NOMO-1 treated with DMSO at 0.1 percent for 48 hours (cell line): ENCODE data around the gene CUX1.
"Not testable (repeated sequence)": the region's sequence is repeated elsewhere in the genome, so short reads cannot be mapped to it uniquely, and the experiment has no call there.

Source experiments
- DNase-seq: peaks from one replicate; lab custom pipeline; 2025; ENCODE audit not compliant: unreplicated experiment; lab: John Stamatoyannopoulos, UW

CUX1 gene

DNA sequence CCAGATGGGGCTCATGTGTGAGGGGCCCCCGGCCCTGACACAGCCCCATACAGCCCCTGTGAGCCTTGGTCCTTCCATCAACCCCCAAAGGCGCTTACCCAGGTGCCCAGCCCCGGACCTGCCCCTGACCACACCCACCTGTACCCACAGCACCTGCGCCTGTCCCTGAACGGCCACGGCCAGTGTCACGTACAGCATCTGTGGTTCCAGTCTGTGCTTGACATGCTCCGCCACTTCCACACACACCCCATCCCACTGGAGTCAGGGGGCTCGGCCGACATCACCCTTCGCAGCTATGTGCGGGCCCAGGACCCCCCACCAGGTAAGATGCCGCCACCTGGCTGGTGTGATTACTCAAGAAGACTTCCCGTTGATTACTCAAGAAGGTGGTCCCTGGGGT is 502.8 kb downstream of the CUX1 start:
- DNase-seq, result no peak

- no peak for DNase-seq
Measured at GRCh38 chr7:102320601-102321350, 503.4 kb downstream of the CUX1 start.

GRCh38 chr7:102321351-102322201 is 504.1 kb downstream of the CUX1 start:
- DNase-seq, result no peak

DNA sequence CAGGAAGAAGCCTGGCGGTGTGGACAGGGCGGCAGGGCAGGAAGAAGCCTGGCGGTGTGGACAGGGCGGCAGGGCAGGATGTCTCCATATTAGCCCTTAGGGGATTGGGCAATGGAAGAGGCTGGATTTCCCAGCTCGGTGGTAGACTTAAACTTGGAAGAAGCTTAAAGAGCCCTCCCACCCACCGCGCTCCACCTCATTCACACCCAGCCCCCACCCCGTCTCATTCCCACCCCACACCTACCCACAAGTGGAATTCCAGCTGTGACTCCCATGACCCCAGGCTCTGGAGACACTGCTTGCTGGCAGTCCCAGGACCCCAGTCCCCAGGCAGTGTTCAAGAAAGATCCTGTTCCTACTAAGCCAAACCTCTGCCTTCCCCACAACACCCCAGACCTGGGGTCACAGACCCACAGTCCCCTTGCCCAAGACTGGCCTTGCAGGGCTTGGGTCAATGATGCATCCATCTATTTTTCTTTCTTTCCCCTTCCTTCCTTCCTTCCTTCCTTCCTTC is 504.8 kb downstream of the CUX1 start:
- DNase-seq, result no peak

DNA sequence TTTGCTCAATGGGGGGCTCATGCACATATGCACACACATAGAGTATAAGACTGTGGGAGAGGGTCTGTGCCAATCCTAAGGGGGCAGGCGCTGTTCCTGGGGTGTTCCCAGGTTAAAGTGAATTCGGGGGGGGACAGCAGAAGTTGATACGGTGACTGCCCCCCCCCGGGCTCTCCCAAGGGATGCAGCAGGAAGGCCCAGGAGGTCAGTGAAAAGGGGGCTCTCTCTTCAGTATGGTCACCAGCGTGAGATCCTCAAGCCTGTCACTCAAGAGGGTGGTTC is 506.4 kb downstream of the CUX1 start:
- DNase-seq, result no peak

- DNase-seq, result not testable (repeated sequence)
Measured at GRCh38 chr7:102325106-102325505, 507.7 kb downstream of the CUX1 start.

DNA sequence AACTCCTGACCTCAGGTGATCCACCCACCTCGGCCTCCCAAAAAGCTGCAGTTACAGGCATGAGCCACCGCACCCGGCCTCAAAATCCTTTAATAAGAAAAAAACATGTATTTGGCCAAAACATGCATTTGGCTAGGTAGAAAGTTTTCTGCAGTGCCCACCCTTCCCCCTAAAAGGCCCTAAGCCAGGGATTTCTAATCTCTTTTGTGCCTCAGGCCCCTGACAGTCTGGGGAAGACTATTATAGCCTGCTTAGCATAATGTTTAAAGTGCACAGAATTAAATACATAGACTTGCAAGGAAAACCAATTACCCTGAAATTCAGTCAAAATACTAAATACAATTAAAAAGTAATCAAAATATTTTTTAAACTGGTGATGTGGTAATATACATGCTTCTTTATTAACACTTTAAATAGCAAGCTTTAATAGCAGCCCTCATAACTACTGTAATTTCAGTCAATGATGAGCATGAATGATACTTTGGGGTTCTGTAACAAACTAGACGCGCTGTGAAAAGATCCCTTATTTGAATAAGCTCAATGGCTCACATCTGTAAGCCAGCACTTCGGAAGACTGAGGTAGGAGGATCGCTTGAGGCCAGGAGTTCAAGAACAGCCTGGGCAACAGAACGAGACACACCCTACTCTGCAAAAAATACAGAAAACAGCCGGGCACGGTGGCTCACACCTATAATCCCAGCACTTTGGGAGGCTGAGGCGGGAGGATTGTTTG is 508.9 kb downstream of the CUX1 start:
- no peak for DNase-seq

- not testable (repeated sequence) for DNase-seq
Measured at GRCh38 chr7:102327183-102327582, 509.8 kb downstream of the CUX1 start.

DNA sequence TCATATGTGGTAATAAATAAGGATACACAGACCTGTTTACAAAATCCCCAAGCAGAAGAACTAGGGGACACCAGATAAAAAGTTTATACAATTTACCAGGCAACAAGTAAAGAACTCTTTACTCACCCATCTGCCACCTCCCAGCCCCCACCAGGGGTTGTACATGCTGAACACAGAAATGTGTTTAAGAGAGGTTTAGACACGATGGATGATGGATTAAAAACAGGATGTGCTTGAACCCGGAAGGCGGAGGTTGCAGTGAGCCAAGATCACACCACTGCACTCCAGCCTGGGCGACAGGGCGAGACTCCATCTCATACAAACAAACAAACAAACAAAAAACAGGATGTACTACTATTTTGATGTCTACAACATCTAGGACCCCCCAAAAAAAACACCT is 511.4 kb downstream of the CUX1 start:
- DNase-seq, result not testable (repeated sequence)

GRCh38 chr7:102329366-102329765 is 511.9 kb downstream of the CUX1 start:
- not testable (repeated sequence) for DNase-seq

GRCh38 chr7:102330666-102331460 is 513.4 kb downstream of the CUX1 start:
- not testable (repeated sequence) for DNase-seq
